DND-41 (cell line): Measurements from ENCODE around the gene MRPS31.
A peak's percentile ranks its signal among the peaks of the same experiment; 100 is the strongest.

Source experiments
- ATAC-seq: fragments of 200-7000 bp; cut with Tn5 transposase; 3 replicates; pipeline ENCODE4 v1.9.1; 2021; ENCODE audit warnings: low read depth; ENCODE audit not compliant: insufficient read depth
- DNase-seq: peaks from one replicate; pipeline ENCODE4 v3.0.0-alpha.2; 2020
- H2AFZ ChIP-seq: 2 replicates; pipeline ENCODE4 v1.6.0; 2012; ENCODE audit warnings: low read depth, low read length
- H3K27ac ChIP-seq: 2 replicates; pipeline ENCODE4 v1.5.1; 2012; ENCODE audit warnings: low read length, inconsistent platforms
- H3K27me3 ChIP-seq: fragments of 200-600 bp; sonication (generic); 2 replicates; pipeline ENCODE4 v1.6.0; 2012; ENCODE audit warnings: low read length, mild to moderate bottlenecking, inconsistent platforms; ENCODE audit not compliant: insufficient read depth, poor library complexity
- H3K36me3 ChIP-seq: 2 replicates; pipeline ENCODE4 v1.5.1; 2012; ENCODE audit warnings: low read length, inconsistent platforms; ENCODE audit not compliant: insufficient read depth
- H3K4me1 ChIP-seq: 2 replicates; pipeline ENCODE4 v1.5.1; 2012; ENCODE audit warnings: mild to moderate bottlenecking, low read length; ENCODE audit not compliant: insufficient read depth
- H3K4me2 ChIP-seq: 2 replicates; pipeline ENCODE4 v1.6.0; 2012; ENCODE audit warnings: mild to moderate bottlenecking, moderate library complexity, low read length, inconsistent platforms; ENCODE audit not compliant: insufficient read depth
- H3K4me3 ChIP-seq, 2 experiments: fragments of 200-600 bp in 1 of 2; shearing (Covaris generic) in 1 of 2; 2 replicates each; pipeline ENCODE4 v1.5.1; 2012 to 2016; ENCODE audit warnings: inconsistent platforms in 2 of 2, low read length in 2 of 2, mild to moderate bottlenecking in 2 of 2, low read depth in 1 of 2, moderate library complexity in 1 of 2
- H3K79me2 ChIP-seq: 2 replicates; pipeline ENCODE4 v1.6.0; 2012; ENCODE audit warnings: low read length, inconsistent platforms; ENCODE audit not compliant: insufficient read depth
- H3K9ac ChIP-seq: 2 replicates; pipeline ENCODE4 v1.6.0; 2012; ENCODE audit warnings: low read depth, mild to moderate bottlenecking, inconsistent platforms, low read length, moderate library complexity
- H3K9me3 ChIP-seq: 2 replicates; pipeline ENCODE4 v1.5.1; 2012; ENCODE audit warnings: low read length, moderate library complexity, mild to moderate bottlenecking, inconsistent platforms; ENCODE audit not compliant: insufficient read depth, severe bottlenecking
- H4K20me1 ChIP-seq: 2 replicates; pipeline ENCODE4 v1.6.0; 2012; ENCODE audit warnings: low read length; ENCODE audit not compliant: insufficient read depth
- EZH2 ChIP-seq: IDR thresholded peaks from 3 replicates; pipeline ENCODE4 v1.6.1; 2012; ENCODE audit warnings: borderline replicate concordance, low read depth, mild to moderate bottlenecking, moderate library complexity, low read length, inconsistent platforms; ENCODE audit not compliant: severe bottlenecking
- TF ChIP-seq, protein P1 (sequence below): IDR thresholded peaks from 2 replicates; pipeline ENCODE4 v1.5.1; 2012; ENCODE audit warnings: borderline replicate concordance, low read length, moderate library complexity, mild to moderate bottlenecking; ENCODE audit not compliant: poor library complexity, severe bottlenecking; ENCODE audit errors: extremely low read depth

The MRPS31 gene

DNA sequence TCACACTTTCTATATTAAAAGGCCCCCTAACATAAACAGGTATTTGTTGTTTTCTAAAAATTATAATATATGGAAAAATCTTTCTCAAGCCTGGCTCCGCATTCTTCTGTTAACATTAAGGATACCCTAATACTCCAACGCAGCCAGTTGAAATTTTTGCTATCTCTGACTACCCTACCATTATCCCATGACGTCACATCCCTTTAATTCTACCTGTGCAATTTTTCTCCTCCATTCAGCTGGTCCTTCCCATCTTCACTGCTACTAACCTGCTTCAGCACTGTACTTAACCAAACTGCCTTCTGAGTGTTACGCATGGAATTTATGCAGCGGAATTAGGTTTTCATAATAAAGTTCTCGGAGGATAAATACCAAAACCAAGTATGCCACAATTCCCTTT, 1.0 kb downstream of the MRPS31 start:
- peak overlapping the region; percentile 90; the same call in 1 of the 2 replicates for H3K27ac ChIP-seq
- H3K4me2 ChIP-seq: peak overlapping the region; percentile 75
- peak overlapping the region; percentile 45 to 80 for H3K4me3 ChIP-seq
- DNase-seq (no peak), ATAC-seq (no peak)
- TF ChIP-seq EZH2: no peak
- TF ChIP-seq, protein P1, sequence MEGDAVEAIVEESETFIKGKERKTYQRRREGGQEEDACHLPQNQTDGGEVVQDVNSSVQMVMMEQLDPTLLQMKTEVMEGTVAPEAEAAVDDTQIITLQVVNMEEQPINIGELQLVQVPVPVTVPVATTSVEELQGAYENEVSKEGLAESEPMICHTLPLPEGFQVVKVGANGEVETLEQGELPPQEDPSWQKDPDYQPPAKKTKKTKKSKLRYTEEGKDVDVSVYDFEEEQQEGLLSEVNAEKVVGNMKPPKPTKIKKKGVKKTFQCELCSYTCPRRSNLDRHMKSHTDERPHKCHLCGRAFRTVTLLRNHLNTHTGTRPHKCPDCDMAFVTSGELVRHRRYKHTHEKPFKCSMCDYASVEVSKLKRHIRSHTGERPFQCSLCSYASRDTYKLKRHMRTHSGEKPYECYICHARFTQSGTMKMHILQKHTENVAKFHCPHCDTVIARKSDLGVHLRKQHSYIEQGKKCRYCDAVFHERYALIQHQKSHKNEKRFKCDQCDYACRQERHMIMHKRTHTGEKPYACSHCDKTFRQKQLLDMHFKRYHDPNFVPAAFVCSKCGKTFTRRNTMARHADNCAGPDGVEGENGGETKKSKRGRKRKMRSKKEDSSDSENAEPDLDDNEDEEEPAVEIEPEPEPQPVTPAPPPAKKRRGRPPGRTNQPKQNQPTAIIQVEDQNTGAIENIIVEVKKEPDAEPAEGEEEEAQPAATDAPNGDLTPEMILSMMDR: no peak
- peaks cover 8% of the 10 kb centered on the region; the same call in 1 of the 2 replicates for H3K36me3 ChIP-seq
- H3K4me1 ChIP-seq: peaks cover 19% of the 10 kb centered on the region
- no peak overlapping the region for H2AFZ ChIP-seq
- H3K27me3 ChIP-seq: no peaks in the 10 kb centered on the region
- no peaks in the 10 kb centered on the region for H3K9me3 ChIP-seq
- peaks cover 23% of the 10 kb centered on the region for H3K79me2 ChIP-seq
- no peaks in the 10 kb centered on the region for H4K20me1 ChIP-seq
- peak overlapping the region; percentile 67 for H3K9ac ChIP-seq

DNA sequence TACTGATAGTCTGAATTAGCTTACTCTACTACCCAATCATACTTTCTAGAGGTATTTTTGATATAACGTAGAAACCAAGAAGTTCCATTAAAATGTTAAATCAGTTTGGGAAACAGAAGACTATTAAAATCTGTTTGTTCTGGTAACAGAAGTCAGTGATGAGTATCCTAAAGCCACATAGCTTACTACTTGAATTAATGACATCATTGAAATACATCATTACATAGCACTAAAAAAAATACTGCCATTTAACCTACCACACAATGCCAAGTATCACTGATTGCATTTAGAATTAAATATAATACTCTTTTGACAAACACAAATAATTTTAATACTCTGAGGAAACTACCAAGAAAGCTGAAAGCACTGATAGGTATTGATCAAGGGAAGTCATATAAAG, 5.4 kb downstream of the MRPS31 start:
- DNase-seq (no peak), ATAC-seq (no peak)
- peaks cover 28% of the 10 kb centered on the region for H3K36me3 ChIP-seq
- no peak overlapping the region for H3K4me3 ChIP-seq
- no peak overlapping the region for H3K27ac ChIP-seq
- H3K27me3 ChIP-seq: no peaks in the 10 kb centered on the region
- H3K4me1 ChIP-seq: peaks cover 11% of the 10 kb centered on the region
- H3K9ac ChIP-seq: no peak overlapping the region
- H2AFZ ChIP-seq: no peak overlapping the region
- no peaks in the 10 kb centered on the region for H3K9me3 ChIP-seq
- no peak overlapping the region for H3K4me2 ChIP-seq
- H4K20me1 ChIP-seq: 0 out of 2 replicates have a peak, but pooled peaks cover 6% of the 10 kb centered on the region
- no peak for TF ChIP-seq EZH2
- TF ChIP-seq, protein P1: no peak
- peaks cover 32% of the 10 kb centered on the region for H3K79me2 ChIP-seq

DNA sequence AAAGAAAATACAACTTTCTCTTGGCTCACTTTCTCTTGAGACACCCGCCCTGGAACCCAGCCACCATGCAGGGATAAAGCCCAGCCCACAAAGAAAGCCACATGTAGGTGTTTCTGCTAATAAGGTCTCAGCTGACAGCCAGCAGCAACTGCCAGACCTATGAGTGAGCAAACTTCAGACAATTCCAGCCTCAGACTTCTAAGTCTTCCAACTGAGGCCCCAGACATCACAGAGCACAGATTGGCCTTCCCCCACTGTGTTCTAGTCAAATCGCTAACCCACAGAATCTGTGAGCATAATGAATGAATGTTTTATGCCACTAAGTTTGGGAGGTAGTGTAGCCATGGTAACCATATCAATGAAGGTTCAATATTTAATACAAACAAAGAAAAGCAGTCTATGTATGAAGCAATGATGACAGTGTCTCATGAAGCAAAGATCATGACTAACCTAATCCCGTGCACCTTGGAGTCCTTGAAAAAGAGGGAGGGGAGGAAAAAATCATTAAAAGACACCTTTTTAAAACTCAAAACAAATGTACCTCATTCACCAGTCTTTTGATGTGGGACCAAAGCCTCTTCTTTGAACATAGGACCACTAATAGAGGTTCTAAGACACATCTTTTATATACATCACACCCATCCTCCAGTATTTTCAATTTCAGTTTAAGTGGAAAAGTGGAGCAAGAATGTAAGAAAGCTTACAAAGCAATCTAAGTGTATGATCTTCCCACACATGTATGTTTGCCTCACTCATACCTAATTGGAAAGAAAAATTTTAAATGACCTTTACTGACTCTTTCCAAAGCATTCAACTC, 6.2 kb downstream of the MRPS31 start:
- no peak overlapping the region for H3K4me2 ChIP-seq

More for the DNA sequence above, 6.2 kb downstream of the MRPS31 start:
- no peak overlapping the region for H3K4me3 ChIP-seq
- peaks cover 34% of the 10 kb centered on the region for H3K36me3 ChIP-seq
- DNase-seq: peak; percentile 27
- TF ChIP-seq, protein P1: no peak
- TF ChIP-seq EZH2: no peak
- H3K4me1 ChIP-seq: peaks cover 5% of the 10 kb centered on the region
- H2AFZ ChIP-seq: no peak overlapping the region
- H3K27me3 ChIP-seq: no peaks in the 10 kb centered on the region
- ATAC-seq: peak; percentile 69; the same call in 2 of the 3 replicates
- H3K27ac ChIP-seq: no peak overlapping the region
- peaks cover 24% of the 10 kb centered on the region for H3K79me2 ChIP-seq
- H3K9me3 ChIP-seq: no peaks in the 10 kb centered on the region
- 0 out of 2 replicates have a peak, but pooled peaks cover 6% of the 10 kb centered on the region for H4K20me1 ChIP-seq
- H3K9ac ChIP-seq: no peak overlapping the region
